ENCODE measurements around the gene SMAD2. TPM values are rescaled to one million over a fixed set of nuclear protein-coding genes. Genes with fewer than 3 reads are reported as not detected.
"Not testable (repeated sequence)": the region's sequence is repeated elsewhere in the genome, so short reads cannot be mapped to it uniquely, and the experiment has no call there.

Gene SMAD2
- total RNA-seq, 2 donors from 2014 or later, result 60.0 to 101 TPM

DNA sequence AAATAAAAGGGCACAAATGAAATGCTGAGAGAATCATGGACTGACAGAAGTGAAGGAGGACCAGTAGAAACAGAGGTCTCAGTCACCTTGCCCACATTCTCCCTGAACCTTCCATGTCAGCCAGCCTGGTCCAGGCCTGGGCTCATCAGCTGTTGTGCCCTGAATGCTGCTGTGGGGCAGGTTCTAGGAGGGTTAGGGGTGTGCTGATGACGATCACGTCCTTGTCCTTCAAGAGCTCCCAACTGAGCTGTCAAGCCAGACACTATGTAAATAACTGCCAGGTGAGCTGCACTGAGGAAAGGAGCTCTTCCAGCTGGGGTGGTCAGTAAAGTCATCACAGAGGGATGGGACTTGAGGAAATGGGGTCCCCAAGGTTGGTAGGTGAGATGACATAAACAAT, 156.5 kb downstream of the SMAD2 start:
- ATAC-seq (ENCODE audit: insufficient number of reproducible peaks, low FRiP score, low read depth) (no peak), DNase-seq (ENCODE audit: low spot score) (no peak)
- H3K27me3 ChIP-seq (replicated peaks; ENCODE audit: insufficient read depth), result no peaks in the 10 kb centered on the region

GRCh38 chr18:47772374-47773248, 157.8 kb downstream of the SMAD2 start:
- no peak for DNase-seq (ENCODE audit: low spot score)

More for the DNA sequence above, 156.5 kb downstream of the SMAD2 start:
- no peak overlapping the region for H3K27ac ChIP-seq
- no peak for TF ChIP-seq CTCF (IDR thresholded peaks at IDR 0.05)
- no peaks in the 10 kb centered on the region for H3K4me1 ChIP-seq (ENCODE audit: control insufficient read depth in 1 of 2, low read depth in 2 of 2)
- H3K9me3 ChIP-seq, result no peaks in the 10 kb centered on the region
- no peak overlapping the region for H3K4me3 ChIP-seq
- H3K36me3 ChIP-seq, result no peaks in the 10 kb centered on the region

GRCh38 chr18:47771922-47772321, 158.5 kb downstream of the SMAD2 start:
- no peak overlapping the region for H3K27ac ChIP-seq
- DNase-seq (ENCODE audit: low spot score) (no peak), ATAC-seq (ENCODE audit: insufficient number of reproducible peaks, low FRiP score, low read depth) (no peak)
- H3K27me3 ChIP-seq (replicated peaks; ENCODE audit: insufficient read depth), result no peaks in the 10 kb centered on the region
- no peaks in the 10 kb centered on the region for H3K4me1 ChIP-seq (ENCODE audit: control insufficient read depth in 1 of 2, low read depth in 2 of 2)
- H3K36me3 ChIP-seq, result no peaks in the 10 kb centered on the region
- TF ChIP-seq CTCF (IDR thresholded peaks at IDR 0.05), result no peak
- no peak overlapping the region for H3K4me3 ChIP-seq
- H3K9me3 ChIP-seq, result no peaks in the 10 kb centered on the region

More at GRCh38 chr18:47772374-47773248, 157.8 kb downstream of the SMAD2 start:
- ATAC-seq (ENCODE audit: insufficient number of reproducible peaks, low FRiP score, low read depth), result no peak
- H3K4me1 ChIP-seq (ENCODE audit: control insufficient read depth in 1 of 2, low read depth in 2 of 2), result no peaks in the 10 kb centered on the region
- no peak overlapping the region for H3K4me3 ChIP-seq
- H3K27me3 ChIP-seq (replicated peaks; ENCODE audit: insufficient read depth), result no peaks in the 10 kb centered on the region
- no peak overlapping the region for H3K27ac ChIP-seq
- peak; percentile 41 for TF ChIP-seq CTCF (IDR thresholded peaks at IDR 0.05)
- no peaks in the 10 kb centered on the region for H3K9me3 ChIP-seq
- H3K36me3 ChIP-seq, result no peaks in the 10 kb centered on the region

- no peak for DNase-seq (ENCODE audit: low spot score)
These were observed 162.8 kb downstream of the SMAD2 start for GRCh38 chr18:47767699-47768098.

GRCh38 chr18:47767198-47767597, 163.3 kb downstream of the SMAD2 start:
- H3K9me3 ChIP-seq; H3K36me3 ChIP-seq; H3K27ac ChIP-seq; ATAC-seq (ENCODE audit: insufficient number of reproducible peaks, low FRiP score, low read depth); DNase-seq (ENCODE audit: low spot score); H3K4me3 ChIP-seq; H3K27me3 ChIP-seq (replicated peaks; ENCODE audit: insufficient read depth); H3K4me1 ChIP-seq (ENCODE audit: control insufficient read depth in 1 of 2, low read depth in 2 of 2): not testable (repeated sequence)

More at GRCh38 chr18:47767699-47768098, 162.8 kb downstream of the SMAD2 start:
- Histone ChIP-seq H3K36me3 (no peaks in the 10 kb centered on the region), H3K4me1 (ENCODE audit: control insufficient read depth in 1 of 2, low read depth in 2 of 2) (no peaks in the 10 kb centered on the region), H3K27me3 (replicated peaks; ENCODE audit: insufficient read depth) (no peaks in the 10 kb centered on the region), H3K9me3 (no peaks in the 10 kb centered on the region), H3K27ac (no peak overlapping the region), H3K4me3 (no peak overlapping the region)
- TF ChIP-seq CTCF (IDR thresholded peaks at IDR 0.05), result no peak
- ATAC-seq (ENCODE audit: insufficient number of reproducible peaks, low FRiP score, low read depth), result no peak

All from thoracic aorta (tissue), 2 donors.